ENCODE measurements around the gene CNOT10.

CNOT10 gene

DNA sequence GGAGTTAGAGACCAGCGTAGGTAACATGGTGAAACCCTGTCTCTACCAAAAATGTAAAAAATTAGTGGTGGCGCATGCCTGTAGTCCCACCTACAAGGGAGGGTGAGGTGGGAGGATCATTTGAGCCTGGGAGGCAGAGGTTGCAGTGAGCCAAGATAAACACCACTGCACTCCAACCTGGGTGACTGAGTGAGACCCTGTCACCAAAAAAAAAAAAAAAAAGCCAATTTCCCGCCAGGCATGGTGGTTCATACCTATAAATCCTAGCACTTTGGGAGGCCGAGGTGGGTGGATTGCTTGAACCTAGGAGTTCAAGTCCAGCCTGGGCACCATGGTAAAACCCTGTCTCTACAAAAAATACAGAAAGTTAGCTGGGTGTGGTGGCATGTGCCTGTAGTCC is 6.9 kb downstream of the CNOT10 start:
- DNase-seq (ENCODE audit: extremely low spot score) = no peak
- ChIA-PET CTCF (interaction anchor here (1.6 to 1.7 kb wide), 2 partner anchors 9 to 185 kb away, joined by 3 to 4 read pairs; no protein-coding TSS in a partner anchor), POLR2A (no interaction called here)
- TF ChIP-seq, protein P1, sequence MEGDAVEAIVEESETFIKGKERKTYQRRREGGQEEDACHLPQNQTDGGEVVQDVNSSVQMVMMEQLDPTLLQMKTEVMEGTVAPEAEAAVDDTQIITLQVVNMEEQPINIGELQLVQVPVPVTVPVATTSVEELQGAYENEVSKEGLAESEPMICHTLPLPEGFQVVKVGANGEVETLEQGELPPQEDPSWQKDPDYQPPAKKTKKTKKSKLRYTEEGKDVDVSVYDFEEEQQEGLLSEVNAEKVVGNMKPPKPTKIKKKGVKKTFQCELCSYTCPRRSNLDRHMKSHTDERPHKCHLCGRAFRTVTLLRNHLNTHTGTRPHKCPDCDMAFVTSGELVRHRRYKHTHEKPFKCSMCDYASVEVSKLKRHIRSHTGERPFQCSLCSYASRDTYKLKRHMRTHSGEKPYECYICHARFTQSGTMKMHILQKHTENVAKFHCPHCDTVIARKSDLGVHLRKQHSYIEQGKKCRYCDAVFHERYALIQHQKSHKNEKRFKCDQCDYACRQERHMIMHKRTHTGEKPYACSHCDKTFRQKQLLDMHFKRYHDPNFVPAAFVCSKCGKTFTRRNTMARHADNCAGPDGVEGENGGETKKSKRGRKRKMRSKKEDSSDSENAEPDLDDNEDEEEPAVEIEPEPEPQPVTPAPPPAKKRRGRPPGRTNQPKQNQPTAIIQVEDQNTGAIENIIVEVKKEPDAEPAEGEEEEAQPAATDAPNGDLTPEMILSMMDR (IDR thresholded peaks at IDR 0.05; ENCODE audit: control extremely low read depth, extremely low read depth, low read depth, missing control alignments) = no peak

DNA sequence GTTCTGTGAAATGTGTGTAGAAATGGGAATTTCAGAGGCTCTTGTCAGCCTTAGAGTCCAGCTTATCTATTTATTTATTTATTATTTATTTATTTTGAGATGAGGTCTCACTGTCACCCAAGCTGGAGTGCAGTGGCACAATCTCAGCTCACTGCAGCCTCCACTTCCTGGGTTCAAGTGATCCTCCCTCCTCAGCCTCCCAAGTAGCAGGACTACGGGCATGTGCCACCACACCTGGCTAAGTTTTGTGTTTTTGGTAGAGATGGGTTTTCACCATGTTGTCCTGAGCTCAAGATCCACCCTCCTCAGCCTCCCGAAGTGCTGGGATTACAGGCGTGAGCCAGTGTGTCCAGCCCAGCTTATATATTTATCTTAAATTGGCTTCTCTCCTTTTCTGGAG is 11.5 kb downstream of the CNOT10 start:
- DNase-seq (ENCODE audit: extremely low spot score) = no peak
- TF ChIP-seq, protein P1 (IDR thresholded peaks at IDR 0.05; ENCODE audit: control extremely low read depth, extremely low read depth, low read depth, missing control alignments) = no peak
- CTCF ChIA-PET = interaction anchor here (1.4 to 4.0 kb wide), 5 partner anchors 11 to 187 kb away, joined by 3 to 19 read pairs (median 3); partner anchors contain the start of gene CNOT10
- POLR2A ChIA-PET = no interaction called here

DNA sequence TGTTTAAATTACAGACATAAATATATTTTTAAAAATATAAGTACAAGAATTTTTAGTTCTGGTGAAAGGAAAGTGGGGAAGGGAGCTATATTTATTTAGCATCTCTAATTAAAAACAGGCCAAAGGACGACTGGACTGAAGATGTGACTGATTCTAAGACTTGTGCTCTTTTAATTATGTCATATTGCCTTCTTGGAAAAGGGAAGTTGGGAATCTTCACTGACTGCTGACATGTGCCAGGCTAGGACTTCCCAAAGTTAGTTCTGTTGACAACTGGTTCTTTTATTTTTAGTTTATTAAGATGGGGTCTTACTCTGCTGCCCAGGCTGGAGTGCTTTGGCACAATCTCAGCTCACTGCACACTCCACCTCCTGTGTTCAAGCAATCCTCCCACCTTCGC is 13.5 kb downstream of the CNOT10 start:
- ChIA-PET CTCF (interaction anchor here (1.2 to 4.0 kb wide), 3 partner anchors 8 to 189 kb away, joined by 3 to 19 read pairs (median 8); no protein-coding TSS in a partner anchor), POLR2A (no interaction called here)
- DNase-seq (ENCODE audit: extremely low spot score) = no peak
- TF ChIP-seq, protein P1 (IDR thresholded peaks at IDR 0.05; ENCODE audit: control extremely low read depth, extremely low read depth, low read depth, missing control alignments) = no peak

DNA sequence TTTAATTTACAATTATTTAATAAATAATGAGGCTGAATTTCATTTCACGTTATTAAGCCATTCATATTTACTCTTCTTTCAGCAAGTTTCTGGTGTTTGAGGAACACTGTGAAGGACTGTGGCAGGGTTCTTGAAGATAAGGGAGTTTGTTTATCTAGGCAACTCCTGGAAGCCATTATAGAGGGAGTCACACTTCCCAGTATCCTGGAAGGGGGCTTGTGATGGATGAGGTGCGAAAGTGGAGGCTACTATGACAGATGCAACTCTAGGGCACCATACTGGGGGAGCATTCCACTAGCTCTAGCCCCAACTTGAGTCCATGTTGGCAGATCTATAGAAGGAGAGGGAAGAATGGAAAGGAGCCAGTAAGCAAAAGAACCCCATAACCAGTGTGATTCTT is 14.4 kb downstream of the CNOT10 start:
- TF ChIP-seq, protein P1 (IDR thresholded peaks at IDR 0.05; ENCODE audit: control extremely low read depth, extremely low read depth, low read depth, missing control alignments) = no peak
- DNase-seq (ENCODE audit: extremely low spot score) = no peak
- POLR2A ChIA-PET = no interaction called here
- CTCF ChIA-PET = interaction anchor here (4.0 kb wide), 1 partner anchor 9 kb away, joined by 19 read pairs; no protein-coding TSS in a partner anchor

DNA sequence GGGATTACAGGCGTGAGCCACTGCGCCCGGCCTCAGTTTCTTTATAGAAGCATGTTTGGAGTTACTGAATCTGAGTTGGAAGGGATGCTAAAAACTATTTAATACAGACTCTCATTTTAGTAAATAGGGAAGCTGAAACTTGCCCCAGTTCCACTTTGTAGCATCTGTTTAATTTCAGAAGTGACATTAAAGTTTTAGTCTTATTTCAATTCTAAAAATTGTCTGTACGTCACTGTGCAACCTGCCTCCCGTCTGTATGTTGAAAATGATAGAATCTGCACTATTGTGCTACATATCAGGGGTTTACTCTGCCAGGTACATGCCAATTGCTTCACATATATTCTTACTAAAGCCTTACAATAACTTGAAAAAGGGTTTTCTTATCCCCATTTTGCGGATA is 15.3 kb downstream of the CNOT10 start:
- ChIA-PET CTCF (interaction anchor here (1.4 kb wide), 1 partner anchor 9 kb away, joined by 4 read pairs; no protein-coding TSS in a partner anchor), POLR2A (interaction anchor here (0.7 kb wide), 1 partner anchor 674 kb away, joined by 4 read pairs; no protein-coding TSS in a partner anchor)
- no peak for DNase-seq (ENCODE audit: extremely low spot score)
- TF ChIP-seq, protein P1 (IDR thresholded peaks at IDR 0.05; ENCODE audit: control extremely low read depth, extremely low read depth, low read depth, missing control alignments) = no peak

DNA sequence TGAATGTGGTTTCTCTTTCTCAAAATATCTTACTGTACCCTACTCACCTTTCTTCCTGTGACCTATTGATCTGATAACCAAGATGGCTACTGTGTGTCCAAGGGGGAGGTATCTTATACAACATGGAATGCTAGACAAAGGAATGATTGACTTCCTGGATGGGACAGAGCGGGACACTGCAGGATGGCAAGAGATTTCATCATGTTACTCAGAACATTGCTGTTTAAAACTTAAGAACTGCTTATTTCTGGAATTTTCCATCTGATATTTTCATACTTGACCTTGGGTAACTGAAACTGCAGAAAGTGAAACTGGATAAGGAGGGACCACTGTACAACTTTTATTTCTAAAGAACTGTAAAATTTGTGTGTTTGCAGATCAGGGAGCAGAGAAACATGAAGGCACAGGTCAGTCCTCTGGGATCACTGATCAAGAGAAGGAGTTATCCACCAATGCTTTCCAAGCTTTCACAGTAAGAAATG is 18.5 kb downstream of the CNOT10 start:
- TF ChIP-seq, protein P1 (IDR thresholded peaks at IDR 0.05; ENCODE audit: control extremely low read depth, extremely low read depth, low read depth, missing control alignments) = no peak
- CTCF ChIA-PET = no interaction called here
- POLR2A ChIA-PET = no interaction called here
- DNase-seq (ENCODE audit: extremely low spot score) = no peak
